AG04450 (cell line): Measurements from ENCODE around the gene DDX25. TPM values are rescaled to one million over a fixed set of nuclear protein-coding genes. Genes with fewer than 3 reads are reported as not detected.

Source experiments
- CTCF ChIA-PET: fragments of 300-600, 350-600 bp; formaldehyde crosslinking; extraction: SDS; loops from one replicate; lab custom pipeline; 2022; ENCODE audit warnings: antibody characterized with exemption, inconsistent platforms; lab: Charles Lee
- POLR2A ChIA-PET: fragments of 350-600 bp; formaldehyde crosslinking; extraction: SDS; loops from one replicate; lab custom pipeline; 2021; ENCODE audit warnings: antibody characterized with exemption, inconsistent platforms; lab: Yijun Ruan, JAX
- DNase-seq: peaks from one replicate; pipeline ENCODE4 v3.0.0-alpha.2; 2011; ENCODE audit warnings: low read depth, low spot score
- H3K27ac ChIP-seq: one replicate; pipeline ENCODE4 v1.5.1; 2012; ENCODE audit warnings: low read depth, low read length, control low read depth
- H3K27me3 ChIP-seq: one replicate; pipeline ENCODE4 v1.6.0; 2012; ENCODE audit warnings: low read length; ENCODE audit not compliant: control insufficient read depth, insufficient read depth
- H3K4me3 ChIP-seq: 2 replicates; pipeline ENCODE4 v1.5.1; 2011; ENCODE audit warnings: mild to moderate bottlenecking, low read depth, low read length, control low read depth
- H3K9me3 ChIP-seq: 2 replicates; pipeline ENCODE4 v1.5.1; 2012; ENCODE audit warnings: low read length; ENCODE audit not compliant: control insufficient read depth, insufficient read depth
- polyA plus RNA-seq: library from polyadenylated mRNA; depleted of rRNA; stranded (reverse); fragments of >200 nt; gene quantifications from 2 replicates; pipeline ENCODE4 v1.2.3, GENCODE V29; 2011
- TF ChIP-seq, protein P1 (sequence below): IDR thresholded peaks from 2 replicates; pipeline ENCODE4 v1.5.1; 2011; ENCODE audit warnings: low read depth, low read length, control low read depth, inconsistent platforms

Gene DDX25
- polyA plus RNA-seq, 1 experiment: not detected

DNA sequence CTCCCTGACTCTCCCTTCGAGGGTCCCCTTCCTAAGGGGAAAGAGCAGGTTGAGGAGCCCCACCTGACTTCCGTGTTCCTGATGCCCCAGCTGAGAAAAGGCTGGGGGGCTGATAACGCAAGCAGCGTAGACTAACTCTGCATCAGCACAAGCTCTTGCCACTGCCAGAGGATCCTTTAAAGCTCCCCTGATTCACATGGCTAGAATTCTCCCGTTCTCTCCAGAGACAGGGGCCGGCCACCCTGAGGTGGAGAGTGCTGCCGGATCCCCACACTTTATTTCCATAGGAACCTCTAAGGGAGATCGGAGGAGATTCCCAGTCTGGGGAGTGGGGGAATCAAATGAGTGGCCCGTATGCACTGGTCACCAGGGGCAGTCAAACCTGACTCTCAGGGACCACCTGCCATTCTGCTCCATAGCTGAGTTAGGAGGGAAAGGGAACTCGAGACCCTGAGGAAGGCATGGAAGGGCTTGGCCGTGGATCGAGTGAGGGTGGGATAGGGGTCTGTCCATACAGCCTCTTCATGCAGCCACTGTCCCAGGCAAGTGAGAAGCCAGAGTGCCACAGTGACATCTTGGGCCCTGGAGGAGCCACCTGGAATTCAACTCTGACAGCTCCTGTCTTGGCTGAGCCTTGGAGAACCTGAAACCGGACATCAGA is 40.2 kb downstream of the DDX25 start:
- Histone ChIP-seq H3K4me3 (no peak overlapping the region), H3K9me3 (no peaks in the 10 kb centered on the region), H3K27ac (no peak overlapping the region), H3K27me3 (peaks cover 18% of the 10 kb centered on the region)
- DNase-seq: no peak
- POLR2A ChIA-PET: no interaction called here
- CTCF ChIA-PET: interaction anchor here (0.6 kb wide), 1 partner anchor 21 kb away, joined by 3 read pairs; no protein-coding TSS in a partner anchor
- TF ChIP-seq, protein P1, sequence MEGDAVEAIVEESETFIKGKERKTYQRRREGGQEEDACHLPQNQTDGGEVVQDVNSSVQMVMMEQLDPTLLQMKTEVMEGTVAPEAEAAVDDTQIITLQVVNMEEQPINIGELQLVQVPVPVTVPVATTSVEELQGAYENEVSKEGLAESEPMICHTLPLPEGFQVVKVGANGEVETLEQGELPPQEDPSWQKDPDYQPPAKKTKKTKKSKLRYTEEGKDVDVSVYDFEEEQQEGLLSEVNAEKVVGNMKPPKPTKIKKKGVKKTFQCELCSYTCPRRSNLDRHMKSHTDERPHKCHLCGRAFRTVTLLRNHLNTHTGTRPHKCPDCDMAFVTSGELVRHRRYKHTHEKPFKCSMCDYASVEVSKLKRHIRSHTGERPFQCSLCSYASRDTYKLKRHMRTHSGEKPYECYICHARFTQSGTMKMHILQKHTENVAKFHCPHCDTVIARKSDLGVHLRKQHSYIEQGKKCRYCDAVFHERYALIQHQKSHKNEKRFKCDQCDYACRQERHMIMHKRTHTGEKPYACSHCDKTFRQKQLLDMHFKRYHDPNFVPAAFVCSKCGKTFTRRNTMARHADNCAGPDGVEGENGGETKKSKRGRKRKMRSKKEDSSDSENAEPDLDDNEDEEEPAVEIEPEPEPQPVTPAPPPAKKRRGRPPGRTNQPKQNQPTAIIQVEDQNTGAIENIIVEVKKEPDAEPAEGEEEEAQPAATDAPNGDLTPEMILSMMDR: no peak

- ChIA-PET CTCF (no interaction called here), POLR2A (no interaction called here)
- H3K27ac ChIP-seq: no peak overlapping the region
- H3K9me3 ChIP-seq: no peaks in the 10 kb centered on the region
- TF ChIP-seq, protein P1: no peak
- DNase-seq: no peak
- peaks cover 18% of the 10 kb centered on the region for H3K27me3 ChIP-seq
- H3K4me3 ChIP-seq: no peak overlapping the region
Observed at GRCh38 chr11:125945011-125945796, 40.9 kb downstream of the DDX25 start.

DNA sequence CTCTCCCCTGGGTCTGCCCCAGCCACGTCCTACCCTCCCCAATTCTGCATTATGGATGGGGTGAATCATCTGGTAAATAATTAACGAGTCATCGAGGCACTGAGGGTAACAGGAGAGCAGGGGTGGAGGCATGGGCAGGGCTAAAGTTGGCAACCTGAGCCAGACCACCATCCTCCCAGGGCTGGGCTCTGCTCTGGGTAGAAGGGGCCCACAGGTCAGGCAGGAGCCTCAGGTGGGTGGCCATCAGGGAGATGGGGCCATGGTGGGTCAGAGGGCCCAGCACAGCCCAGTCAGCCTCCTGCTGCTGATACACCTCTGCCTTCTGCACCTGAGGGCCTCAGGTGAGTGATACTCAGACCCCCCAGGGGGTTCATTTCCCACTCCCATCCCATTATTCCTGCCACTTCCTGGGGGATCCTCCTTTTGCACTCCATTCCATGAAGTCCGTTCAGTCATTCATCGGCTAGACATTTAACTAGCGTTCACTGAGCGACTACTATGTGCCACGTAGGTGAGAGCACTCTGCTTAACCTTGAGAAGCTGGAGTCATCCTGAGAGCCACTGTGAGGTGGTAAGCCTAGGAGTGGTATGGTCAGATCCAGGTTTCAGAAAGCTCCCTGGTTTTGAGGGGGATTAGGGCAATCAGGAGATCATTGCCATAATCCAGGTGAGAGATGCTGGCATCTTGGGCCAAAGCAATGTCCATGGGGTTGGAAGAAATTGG is 41.7 kb downstream of the DDX25 start, which contains the start of gene VSIG10L2:
Gene VSIG10L2 (plus strand): TSS at position 248 of the 724 bp plus-strand sequence. CDS start 12 bp downstream, at position 260.
- Histone ChIP-seq H3K27ac (no peak within 1 kb of the TSS), H3K27me3 (peaks cover 23% of the 10 kb centered on the region), H3K9me3 (no peaks in the 10 kb centered on the region), H3K4me3 (no peak within 1 kb of the TSS)
- no peak for DNase-seq
- POLR2A ChIA-PET: no interaction called here
- TF ChIP-seq, protein P1: no peak
- CTCF ChIA-PET: interaction anchor here (0.6 kb wide), 1 partner anchor 194 kb away, joined by 3 read pairs; no protein-coding TSS in a partner anchor

GRCh38 chr11:125946712-125947418 is 42.6 kb downstream of the DDX25 start:
- DNase-seq: no peak
- TF ChIP-seq, protein P1: no peak
- ChIA-PET CTCF (no interaction called here), POLR2A (no interaction called here)
- H3K9me3 ChIP-seq: no peaks in the 10 kb centered on the region
- H3K27ac ChIP-seq: no peak overlapping the region
- no peak overlapping the region for H3K4me3 ChIP-seq
- peaks cover 31% of the 10 kb centered on the region for H3K27me3 ChIP-seq
